Ishikawa (cell line): ENCODE measurements around the gene OR13J1.

Experiments used
- CEBPB ChIP-seq: IDR thresholded peaks from 2 replicates; pipeline ENCODE4 v1.6.1; 2012
- CREB1 ChIP-seq: IDR thresholded peaks from 2 replicates; pipeline ENCODE4 v1.6.1; 2012; ENCODE audit warnings: low read depth
- EGR1 ChIP-seq: IDR thresholded peaks from 2 replicates; pipeline ENCODE4 v1.6.1; 2012
- EP300 ChIP-seq: IDR thresholded peaks from 2 replicates; pipeline ENCODE4 v1.6.1; 2012; ENCODE audit warnings: borderline replicate concordance
- FOXM1 ChIP-seq: IDR thresholded peaks from 2 replicates; pipeline ENCODE4 v1.6.1; 2012; ENCODE audit warnings: low read depth, borderline replicate concordance
- MAX ChIP-seq: IDR thresholded peaks from 2 replicates; pipeline ENCODE4 v1.6.1; 2012
- NFIC ChIP-seq: IDR thresholded peaks from 2 replicates; pipeline ENCODE4 v1.6.1; 2012
- RAD21 ChIP-seq: IDR thresholded peaks from 2 replicates; pipeline ENCODE4 v1.6.1; 2012; ENCODE audit warnings: low read depth
- REST ChIP-seq: IDR thresholded peaks from 2 replicates; pipeline ENCODE4 v1.6.1; 2012; ENCODE audit warnings: low read depth, mild to moderate bottlenecking
- TAF1 ChIP-seq: IDR thresholded peaks from 2 replicates; pipeline ENCODE4 v1.6.1; 2012; ENCODE audit warnings: low read depth, mild to moderate bottlenecking
- TCF12 ChIP-seq: IDR thresholded peaks from 2 replicates; pipeline ENCODE4 v1.6.1; 2012; ENCODE audit warnings: low read depth
- TEAD4 ChIP-seq: IDR thresholded peaks from 2 replicates; pipeline ENCODE4 v1.6.1; 2012
- USF1 ChIP-seq: IDR thresholded peaks from 2 replicates; pipeline ENCODE4 v1.6.1; 2012
- YY1 ChIP-seq: IDR thresholded peaks from 2 replicates; pipeline ENCODE4 v1.6.1; 2012; ENCODE audit warnings: low read depth
- ZBTB7A ChIP-seq: IDR thresholded peaks from 2 replicates; pipeline ENCODE4 v1.6.1; 2012; ENCODE audit warnings: low read depth

OR13J1 gene

GRCh38 chr9:35847792-35848572 is 22.2 kb downstream of the OR13J1 start:
- TF ChIP-seq EGR1 (no peak), CREB1 (no peak), REST (no peak)

- TF ChIP-seq RAD21 (no peak), ZBTB7A (no peak), CEBPB (no peak), TAF1 (no peak), USF1 (no peak), YY1 (no peak), MAX (no peak), TCF12 (no peak), TEAD4 (no peak), FOXM1 (no peak), EGR1 (no peak), CREB1 (no peak), REST (no peak), EP300 (no peak), NFIC (no peak)
Observed at GRCh38 chr9:35845824-35846771, 24.1 kb downstream of the OR13J1 start.

- no peak for TF ChIP-seq YY1
- TF ChIP-seq NFIC: 0 out of 2 replicates have a peak, but pooled peaks have one; percentile 24
Observed at GRCh38 chr9:35844628-35845270, 25.5 kb downstream of the OR13J1 start.

- TF ChIP-seq CREB1: no peak
Observed at GRCh38 chr9:35842795-35843194, 27.4 kb downstream of the OR13J1 start.

GRCh38 chr9:35842020-35842745 is 28.0 kb downstream of the OR13J1 start:
- TF ChIP-seq YY1 (no peak), TCF12 (no peak), CEBPB (no peak), USF1 (no peak), EP300 (no peak), ZBTB7A (no peak), EGR1 (no peak), TEAD4 (no peak), RAD21 (no peak), TAF1 (no peak), MAX (no peak), FOXM1 (no peak), CREB1 (no peak), REST (no peak), NFIC (no peak)
